LNCaP clone FGC (cell line): ENCODE data around the gene CD59.

Experiments used
- DNase-seq: peaks from one replicate; pipeline ENCODE4 v3.0.0-alpha.2; 2011; ENCODE audit warnings: low read depth
- H3K4me3 ChIP-seq: 2 replicates; pipeline ENCODE4 v1.5.1; 2011; ENCODE audit warnings: mild to moderate bottlenecking, low read depth, low read length, control low read depth
- CTCF ChIP-seq: IDR thresholded peaks from 2 replicates; pipeline ENCODE4 v1.5.1; 2012; ENCODE audit warnings: mild to moderate bottlenecking; ENCODE audit not compliant: control insufficient read depth, insufficient read depth; ENCODE audit errors: extremely low read depth

Gene CD59

GRCh38 chr11:33654594-33654993, 81.6 kb downstream of the CD59 start:
- DNase-seq, result no peak
- no peak for TF ChIP-seq CTCF
- H3K4me3 ChIP-seq, result no peak overlapping the region
